Transverse colon (tissue), 4 donors: ENCODE measurements around the gene PLEKHA6.

ENCODE experiments used
- CTCF ChIP-seq, 5 experiments: fragments of 200-600 bp in 3 of 5; fragments of 450-650 bp in 2 of 5; sonication (generic) in 3 of 5; IDR thresholded peaks; 1 replicate in 2 of 5; 2 replicates in 3 of 5; pipeline ENCODE4 v1.5.1; 2016 to 2017; ENCODE audit warnings: antibody characterized with exemption in 5 of 5, inconsistent platforms in 3 of 5, mild to moderate bottlenecking in 2 of 5, moderate library complexity in 1 of 5
- POLR2A ChIP-seq: fragments of 450-650 bp; IDR thresholded peaks from one replicate; pipeline ENCODE4 v1.6.1; 2016; ENCODE audit warnings: antibody characterized with exemption, mild to moderate bottlenecking, moderate library complexity
- POLR2AphosphoS5 ChIP-seq, 3 donors: sonication (generic); formaldehyde crosslinking; IDR thresholded peaks; one replicate each; pipeline ENCODE4 v1.6.1; 2016; ENCODE audit warnings: antibody characterized with exemption in 3 of 3

- no peak for TF ChIP-seq CTCF (IDR thresholded peaks at IDR 0.05)
- TF ChIP-seq POLR2A: no peak
- no peak for TF ChIP-seq POLR2AphosphoS5 (IDR thresholded peaks at IDR 0.05)
Observed at GRCh38 chr1:204318324-204318723, 41.4 kb downstream of the PLEKHA6 start.
